GM04504 (cell line): Measurements from ENCODE around the gene FIS1.
"Not testable (repeated sequence)": the region's sequence is repeated elsewhere in the genome, so short reads cannot be mapped to it uniquely, and the experiment has no call there.

ENCODE experiments used
- DNase-seq: peaks from one replicate; pipeline ENCODE4 v3.0.0-alpha.2; 2012; ENCODE audit warnings: low read depth

FIS1 gene

GRCh38 chr7:101205901-101206664, 38.8 kb downstream of the FIS1 start:
- no peak for DNase-seq

DNA sequence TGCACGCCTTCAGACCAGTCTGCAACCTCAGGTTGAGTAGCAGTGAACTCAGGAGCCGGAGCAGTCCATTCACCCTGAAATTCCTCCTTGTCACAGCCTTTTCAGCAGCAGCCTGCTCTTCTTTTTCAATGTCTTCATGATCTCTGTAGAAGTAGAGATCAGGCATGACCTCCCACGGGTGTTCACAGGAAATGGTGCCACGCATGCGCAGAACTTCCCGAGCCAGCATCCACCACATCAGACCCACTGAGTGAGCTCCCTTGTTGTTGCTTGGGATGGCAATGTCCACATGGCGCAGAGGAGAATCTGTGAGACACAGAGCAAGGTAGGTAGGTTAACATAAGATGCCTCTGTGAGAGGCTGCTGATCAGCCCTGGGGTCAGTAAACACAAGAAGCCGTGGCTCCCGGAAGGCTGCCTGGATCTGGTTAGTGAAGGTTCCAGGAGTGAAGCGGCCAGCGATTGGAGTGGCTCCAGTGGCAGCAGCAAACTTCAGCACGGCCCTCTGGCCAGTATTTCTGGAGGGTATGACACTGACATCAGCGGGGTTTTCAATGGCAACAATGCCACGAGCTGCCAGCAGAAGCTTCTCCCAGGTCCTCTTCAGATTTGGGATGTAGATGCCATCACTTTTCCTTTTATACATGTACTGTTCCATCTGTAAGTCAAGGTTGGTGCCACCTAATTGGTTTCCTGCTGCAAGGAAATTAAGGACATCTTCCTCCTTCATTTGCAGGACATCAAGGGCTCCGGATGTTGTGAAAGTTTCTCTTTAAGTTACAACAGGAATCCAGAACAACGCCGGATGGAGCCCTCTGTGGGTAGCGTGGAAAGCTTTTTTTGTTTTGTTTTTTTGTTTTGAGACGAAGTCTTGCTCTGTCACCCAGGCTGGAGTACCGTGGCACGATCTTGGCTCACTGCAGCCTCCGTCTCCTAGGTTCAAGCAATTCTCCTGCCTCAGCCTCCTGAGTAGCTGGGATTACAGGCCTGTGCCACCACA, 40.8 kb downstream of the FIS1 start:
- DNase-seq, result not testable (repeated sequence)

- DNase-seq, result no peak
Measured at GRCh38 chr7:101202603-101202918, 42.3 kb downstream of the FIS1 start.

DNA sequence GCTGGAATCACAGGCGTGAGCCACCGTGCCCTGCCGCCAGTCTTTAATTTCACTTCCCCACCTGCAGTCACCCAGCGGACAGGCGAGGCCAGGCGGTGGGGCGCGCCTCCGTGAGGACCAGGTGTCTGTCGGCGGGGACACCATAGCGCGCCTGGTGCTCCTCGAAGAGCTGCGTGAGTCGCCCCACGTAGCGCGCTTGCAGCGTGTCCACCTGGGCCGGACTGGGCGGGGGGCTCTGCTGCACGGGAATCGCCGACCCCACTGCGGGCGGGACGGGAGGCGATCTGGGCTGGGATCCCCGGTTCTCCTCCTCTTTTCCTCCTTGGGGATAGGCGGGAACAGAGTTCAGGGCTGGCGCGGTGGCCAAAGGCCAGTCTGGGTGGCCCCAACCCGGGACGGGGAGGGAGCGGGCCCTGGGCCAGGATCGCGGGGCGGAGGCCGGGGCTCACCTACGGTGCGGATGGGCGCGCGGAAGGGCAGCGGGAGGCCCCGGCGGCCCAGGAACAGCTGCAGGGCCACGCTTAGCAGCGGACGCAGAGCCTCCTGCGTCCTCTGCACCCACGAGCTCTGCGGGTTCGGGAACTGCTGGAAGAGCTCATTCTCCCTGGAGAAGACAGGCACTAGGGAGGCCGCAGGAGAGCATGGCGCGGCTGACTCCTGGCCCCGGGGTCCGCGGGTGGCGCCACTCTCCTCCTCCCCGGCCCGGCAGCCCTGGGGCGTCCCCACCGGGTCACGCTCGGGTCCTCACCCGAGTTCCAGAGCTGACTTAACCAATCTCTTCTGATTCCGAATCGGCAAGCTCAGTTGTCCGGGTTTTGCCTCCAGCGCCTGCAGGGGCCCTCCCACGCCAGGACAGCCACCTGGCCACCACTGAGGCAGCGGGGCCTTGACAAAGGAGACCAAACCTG, 42.9 kb downstream of the FIS1 start:
- DNase-seq, result no peak

GRCh38 chr7:101200862-101201599, 43.9 kb downstream of the FIS1 start, which contains the start of gene MOGAT3:
Gene MOGAT3 (minus strand): TSS chr7:101201036. CDS start chr7:101200854, 182 bp downstream.
- no peak for DNase-seq

- no peak for DNase-seq
Measured at GRCh38 chr7:101200504-101200861, 44.4 kb downstream of the FIS1 start.

DNA sequence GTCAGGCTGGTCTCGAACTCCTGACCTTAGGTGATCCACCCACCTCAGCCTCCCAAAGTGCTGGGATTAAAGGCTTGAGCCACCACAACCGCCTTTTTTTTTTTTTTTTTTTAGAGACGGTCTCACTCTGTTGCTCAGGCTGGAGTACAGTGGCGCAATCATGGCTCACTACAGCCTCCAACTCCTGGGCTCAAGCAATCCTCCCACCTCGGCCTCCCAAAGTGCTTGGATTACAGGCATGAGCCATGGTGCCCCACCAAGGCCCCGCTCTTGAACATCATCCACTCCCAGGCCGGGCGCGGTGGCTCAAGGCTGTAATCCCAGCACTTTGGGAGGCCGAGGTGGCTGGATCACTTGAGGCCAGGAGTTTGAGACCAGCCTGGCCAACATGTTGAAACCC, 45.4 kb downstream of the FIS1 start:
- DNase-seq, result not testable (repeated sequence)

DNA sequence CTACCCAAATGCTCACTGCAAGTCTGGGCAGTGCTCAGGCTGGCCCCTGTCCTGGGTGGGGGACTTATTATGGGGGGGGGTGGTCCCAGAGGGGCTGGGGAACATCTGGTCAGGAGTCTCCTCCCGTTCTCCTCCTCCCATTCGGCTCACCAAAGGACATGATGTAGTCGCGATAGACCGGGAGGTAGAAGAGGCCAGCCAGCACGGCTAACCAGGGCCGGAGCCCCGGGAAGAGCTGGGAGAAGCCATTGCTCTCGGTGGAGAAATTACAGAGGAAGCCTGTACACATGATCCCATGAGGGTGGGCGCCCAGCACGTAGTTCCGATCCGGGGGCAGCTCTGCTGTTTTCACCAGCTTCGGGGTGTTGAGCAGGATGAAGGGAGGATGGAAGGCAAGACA, 46.4 kb downstream of the FIS1 start:
- no peak for DNase-seq

DNA sequence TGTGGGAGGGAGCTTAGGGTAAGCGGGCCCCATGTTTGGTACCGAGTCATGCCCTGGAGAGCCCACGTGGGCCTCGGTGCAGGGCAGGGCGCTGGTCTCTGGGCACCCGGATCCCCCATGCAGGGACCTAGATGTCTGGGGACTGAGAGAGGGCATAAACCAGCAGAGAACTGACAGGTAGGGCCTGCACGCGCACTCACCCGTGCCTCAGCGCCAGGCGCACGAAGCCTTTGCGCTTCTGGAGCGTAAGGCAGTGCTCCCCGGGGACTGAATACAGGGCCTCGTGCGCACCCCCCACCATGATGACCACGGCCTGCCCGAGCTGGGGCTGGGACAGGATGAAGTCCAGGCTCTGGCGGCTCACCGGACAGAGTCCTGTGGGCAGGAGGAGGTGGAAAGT, 46.9 kb downstream of the FIS1 start:
- DNase-seq, result no peak

DNA sequence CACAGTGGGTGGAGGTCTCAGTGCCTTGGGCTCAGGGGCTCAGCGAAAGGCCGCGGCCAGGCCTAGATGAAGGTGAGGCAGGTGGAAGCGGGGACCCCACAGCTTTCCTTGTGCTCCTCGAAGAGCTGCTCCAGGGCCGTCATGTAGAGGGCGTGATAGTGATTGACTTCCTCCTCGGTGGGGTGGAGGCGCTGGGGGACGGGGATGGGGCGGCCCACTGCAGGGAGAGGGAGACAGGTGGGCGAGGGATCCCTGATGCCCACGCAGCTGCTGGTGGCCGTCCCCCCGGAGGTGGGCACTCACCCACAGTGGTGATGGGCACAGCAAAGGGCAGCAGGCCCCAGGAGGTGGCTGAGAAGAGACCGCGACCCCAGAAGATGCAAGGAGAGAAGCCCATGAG, 49.0 kb downstream of the FIS1 start:
- DNase-seq, result no peak
